ENCODE measurements around the gene DTNB. TPM values are rescaled to one million over a fixed set of nuclear protein-coding genes. Genes with fewer than 3 reads are reported as not detected.

Gene DTNB
- total RNA-seq, 1 experiment from 2014 or later, result 19.6 TPM

DNA sequence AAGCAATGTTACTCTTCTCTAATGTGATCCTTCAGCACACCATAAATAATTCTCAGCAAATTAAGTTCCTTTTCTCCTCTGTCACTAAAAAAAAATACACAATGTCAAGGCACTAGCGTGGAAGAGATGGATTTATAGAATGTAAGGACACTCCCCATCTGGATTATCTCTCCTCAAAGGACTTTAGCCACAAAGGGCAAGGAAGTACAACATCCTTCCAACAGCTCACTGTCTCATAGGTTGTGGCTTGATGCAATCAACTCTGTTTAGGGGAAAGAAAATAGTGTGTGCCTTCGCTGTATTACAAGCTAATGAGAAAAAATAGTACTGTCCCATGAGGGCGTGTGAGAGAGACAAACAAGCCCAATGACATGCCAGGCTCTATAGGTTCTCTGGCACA, 202.6 kb downstream of the DTNB start:
- TF ChIP-seq EZH2 (IDR thresholded peaks at IDR 0.05; ENCODE audit: borderline replicate concordance, low read depth, low read length, poor library complexity, severe bottlenecking), result no peak
- TF ChIP-seq, protein P1, sequence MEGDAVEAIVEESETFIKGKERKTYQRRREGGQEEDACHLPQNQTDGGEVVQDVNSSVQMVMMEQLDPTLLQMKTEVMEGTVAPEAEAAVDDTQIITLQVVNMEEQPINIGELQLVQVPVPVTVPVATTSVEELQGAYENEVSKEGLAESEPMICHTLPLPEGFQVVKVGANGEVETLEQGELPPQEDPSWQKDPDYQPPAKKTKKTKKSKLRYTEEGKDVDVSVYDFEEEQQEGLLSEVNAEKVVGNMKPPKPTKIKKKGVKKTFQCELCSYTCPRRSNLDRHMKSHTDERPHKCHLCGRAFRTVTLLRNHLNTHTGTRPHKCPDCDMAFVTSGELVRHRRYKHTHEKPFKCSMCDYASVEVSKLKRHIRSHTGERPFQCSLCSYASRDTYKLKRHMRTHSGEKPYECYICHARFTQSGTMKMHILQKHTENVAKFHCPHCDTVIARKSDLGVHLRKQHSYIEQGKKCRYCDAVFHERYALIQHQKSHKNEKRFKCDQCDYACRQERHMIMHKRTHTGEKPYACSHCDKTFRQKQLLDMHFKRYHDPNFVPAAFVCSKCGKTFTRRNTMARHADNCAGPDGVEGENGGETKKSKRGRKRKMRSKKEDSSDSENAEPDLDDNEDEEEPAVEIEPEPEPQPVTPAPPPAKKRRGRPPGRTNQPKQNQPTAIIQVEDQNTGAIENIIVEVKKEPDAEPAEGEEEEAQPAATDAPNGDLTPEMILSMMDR (conservative IDR thresholded peaks at IDR 0.05; ENCODE audit: low read depth, low read length), result no peak
- ChIA-PET CTCF (no interaction called here), POLR2A (ENCODE audit: low non-redundant PET) (no interaction called here)
- no peaks in the 10 kb centered on the region for H3K27me3 ChIP-seq (replicated peaks; ENCODE audit: insufficient read depth, low read depth, low read length, poor library complexity)
- peaks cover 19% of the 10 kb centered on the region for H3K4me1 ChIP-seq (ENCODE audit: insufficient read depth, low read length, poor library complexity, severe bottlenecking)
- DNase-seq (ENCODE audit: low spot score), result no peak
- no peak overlapping the region for H3K27ac ChIP-seq (ENCODE audit: low read depth, low read length, poor library complexity, severe bottlenecking)
- intact Hi-C loops (cut with micrococcal nuclease; ENCODE audit: unreplicated experiment), result no loop called here
- BruUV-seq (replicated peaks), result no TSS peak
- H3K4me3 ChIP-seq (ENCODE audit: low read depth, low read length, poor library complexity, severe bottlenecking), result no peak overlapping the region
- peaks cover 9% of the 10 kb centered on the region for H3K9me3 ChIP-seq (ENCODE audit: low read depth, low read length, poor library complexity, severe bottlenecking)
- H3K36me3 ChIP-seq (ENCODE audit: insufficient read depth, low read length, poor library complexity, severe bottlenecking), result no peaks in the 10 kb centered on the region

DNA sequence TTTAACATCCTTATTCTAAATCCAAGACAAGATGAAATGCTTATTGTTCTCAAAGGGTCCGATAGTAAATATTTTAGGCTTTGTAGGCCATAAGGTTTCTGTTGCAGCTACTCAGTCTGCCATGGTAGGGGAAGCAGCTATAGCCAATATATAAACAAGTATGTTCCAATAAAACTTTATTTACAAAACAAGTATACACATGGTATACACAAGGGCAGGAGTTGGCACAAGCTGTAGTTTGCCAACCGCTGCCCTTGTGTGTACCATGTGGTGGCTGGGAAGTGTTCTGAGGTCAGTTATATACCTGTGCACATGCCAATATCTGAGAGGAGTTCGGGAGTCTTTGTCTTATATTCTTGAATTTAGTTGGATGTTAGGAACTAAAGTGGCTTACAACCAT, 205.6 kb downstream of the DTNB start:
- no peaks in the 10 kb centered on the region for H3K36me3 ChIP-seq (ENCODE audit: insufficient read depth, low read length, poor library complexity, severe bottlenecking)
- DNase-seq (ENCODE audit: low spot score), result no peak
- no TSS peak for BruUV-seq (replicated peaks)
- CTCF ChIA-PET, result no interaction called here
- H3K27me3 ChIP-seq (replicated peaks; ENCODE audit: insufficient read depth, low read depth, low read length, poor library complexity), result no peaks in the 10 kb centered on the region
- POLR2A ChIA-PET (ENCODE audit: low non-redundant PET), result no interaction called here
- intact Hi-C loops (cut with micrococcal nuclease; ENCODE audit: unreplicated experiment), result no loop called here
- H3K27ac ChIP-seq (ENCODE audit: low read depth, low read length, poor library complexity, severe bottlenecking), result no peak overlapping the region
- no peak overlapping the region for H3K4me3 ChIP-seq (ENCODE audit: low read depth, low read length, poor library complexity, severe bottlenecking)
- H3K9me3 ChIP-seq (ENCODE audit: low read depth, low read length, poor library complexity, severe bottlenecking), result no peaks in the 10 kb centered on the region
- H3K4me1 ChIP-seq (ENCODE audit: insufficient read depth, low read length, poor library complexity, severe bottlenecking), result peaks cover under 1% of the 10 kb centered on the region
- TF ChIP-seq EZH2 (IDR thresholded peaks at IDR 0.05; ENCODE audit: borderline replicate concordance, low read depth, low read length, poor library complexity, severe bottlenecking), result no peak
- TF ChIP-seq, protein P1 (conservative IDR thresholded peaks at IDR 0.05; ENCODE audit: low read depth, low read length), result no peak

DNA sequence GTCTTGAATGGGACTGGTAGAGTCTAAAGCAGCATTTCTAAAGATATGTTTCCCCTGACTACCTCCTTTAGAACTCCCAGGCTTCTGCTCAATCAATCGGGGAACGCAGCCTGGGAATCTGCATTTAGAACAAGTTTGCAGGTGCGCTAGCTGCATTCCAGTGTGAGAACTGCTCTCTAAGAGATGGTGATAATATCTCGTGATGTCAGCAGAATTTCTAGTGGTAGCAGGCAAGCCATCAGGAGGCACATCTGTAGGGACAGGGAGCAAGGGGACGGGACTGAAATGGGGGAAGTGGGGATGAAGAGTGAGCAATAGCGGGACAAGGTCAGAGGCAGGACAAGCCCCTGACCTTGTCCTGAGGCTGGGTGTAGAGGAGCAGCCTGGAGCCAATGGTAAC, 211.4 kb downstream of the DTNB start:
- BruUV-seq (replicated peaks), result no TSS peak
- Histone ChIP-seq H3K27ac (ENCODE audit: low read depth, low read length, poor library complexity, severe bottlenecking) (no peak overlapping the region), H3K9me3 (ENCODE audit: low read depth, low read length, poor library complexity, severe bottlenecking) (no peaks in the 10 kb centered on the region), H3K36me3 (ENCODE audit: insufficient read depth, low read length, poor library complexity, severe bottlenecking) (no peaks in the 10 kb centered on the region), H3K4me1 (ENCODE audit: insufficient read depth, low read length, poor library complexity, severe bottlenecking) (no peaks in the 10 kb centered on the region), H3K4me3 (ENCODE audit: low read depth, low read length, poor library complexity, severe bottlenecking) (no peak overlapping the region), H3K27me3 (replicated peaks; ENCODE audit: insufficient read depth, low read depth, low read length, poor library complexity) (no peaks in the 10 kb centered on the region)
- CTCF ChIA-PET, result no interaction called here
- POLR2A ChIA-PET (ENCODE audit: low non-redundant PET), result interaction anchor here (0.6 kb wide), 1 partner anchor 37 kb away, joined by 4 read pairs; no protein-coding TSS in a partner anchor
- no peak for DNase-seq (ENCODE audit: low spot score)
- TF ChIP-seq EZH2 (IDR thresholded peaks at IDR 0.05; ENCODE audit: borderline replicate concordance, low read depth, low read length, poor library complexity, severe bottlenecking), result no peak
- TF ChIP-seq, protein P1 (conservative IDR thresholded peaks at IDR 0.05; ENCODE audit: low read depth, low read length), result no peak
- intact Hi-C loops (cut with micrococcal nuclease; ENCODE audit: unreplicated experiment), result no loop called here

Data from A673 (cell line).